ENCODE measurements around the gene NRXN3.

NRXN3 gene

GRCh38 chr14:78344290-78344689 lies 174.1 kb downstream of the NRXN3 start:
- no peak overlapping the region for H3K9ac ChIP-seq (ENCODE audit: low read length)
- no peaks in the 10 kb centered on the region for H3K36me3 ChIP-seq (ENCODE audit: control insufficient read depth, insufficient read depth, low read length)
- H3K4me1 ChIP-seq (ENCODE audit: control insufficient read depth, insufficient read depth, low read length) = no peaks in the 10 kb centered on the region
- H3K27ac ChIP-seq (ENCODE audit: low read depth, low read length) = no peak overlapping the region
- no peak overlapping the region for H3K4me3 ChIP-seq (ENCODE audit: low read length)
- H3K27me3 ChIP-seq (ENCODE audit: control insufficient read depth, insufficient read depth, low read length) = no peaks in the 10 kb centered on the region

- no peak overlapping the region for H3K4me3 ChIP-seq (ENCODE audit: low read length)
Observed at GRCh38 chr14:78345131-78345744, 175.1 kb downstream of the NRXN3 start.

GRCh38 chr14:78346747-78347146 lies 176.6 kb downstream of the NRXN3 start:
- H3K4me3 ChIP-seq (ENCODE audit: low read length) = no peak overlapping the region
- H3K9ac ChIP-seq (ENCODE audit: low read length) = no peak overlapping the region
- H3K27me3 ChIP-seq (ENCODE audit: control insufficient read depth, insufficient read depth, low read length) = no peaks in the 10 kb centered on the region
- H3K36me3 ChIP-seq (ENCODE audit: control insufficient read depth, insufficient read depth, low read length) = no peaks in the 10 kb centered on the region
- no peak overlapping the region for H3K27ac ChIP-seq (ENCODE audit: low read depth, low read length)
- H3K4me1 ChIP-seq (ENCODE audit: control insufficient read depth, insufficient read depth, low read length) = no peaks in the 10 kb centered on the region

More at GRCh38 chr14:78345131-78345744, 175.1 kb downstream of the NRXN3 start:
- Histone ChIP-seq H3K27me3 (ENCODE audit: control insufficient read depth, insufficient read depth, low read length) (no peaks in the 10 kb centered on the region), H3K36me3 (ENCODE audit: control insufficient read depth, insufficient read depth, low read length) (no peaks in the 10 kb centered on the region), H3K4me1 (ENCODE audit: control insufficient read depth, insufficient read depth, low read length) (no peaks in the 10 kb centered on the region), H3K27ac (ENCODE audit: low read depth, low read length) (no peak overlapping the region), H3K9ac (ENCODE audit: low read length) (no peak overlapping the region)

GRCh38 chr14:78355109-78355508 lies 184.9 kb downstream of the NRXN3 start:
- H3K4me3 ChIP-seq (ENCODE audit: low read length) = no peak overlapping the region
- no peaks in the 10 kb centered on the region for H3K36me3 ChIP-seq (ENCODE audit: control insufficient read depth, insufficient read depth, low read length)
- no peak overlapping the region for H3K9ac ChIP-seq (ENCODE audit: low read length)
- H3K27me3 ChIP-seq (ENCODE audit: control insufficient read depth, insufficient read depth, low read length) = no peaks in the 10 kb centered on the region
- no peaks in the 10 kb centered on the region for H3K4me1 ChIP-seq (ENCODE audit: control insufficient read depth, insufficient read depth, low read length)
- no peak overlapping the region for H3K27ac ChIP-seq (ENCODE audit: low read depth, low read length)

GRCh38 chr14:78356391-78356790 lies 186.2 kb downstream of the NRXN3 start:
- no peaks in the 10 kb centered on the region for H3K36me3 ChIP-seq (ENCODE audit: control insufficient read depth, insufficient read depth, low read length)
- H3K27me3 ChIP-seq (ENCODE audit: control insufficient read depth, insufficient read depth, low read length) = no peaks in the 10 kb centered on the region
- no peak overlapping the region for H3K27ac ChIP-seq (ENCODE audit: low read depth, low read length)
- H3K9ac ChIP-seq (ENCODE audit: low read length) = no peak overlapping the region
- H3K4me1 ChIP-seq (ENCODE audit: control insufficient read depth, insufficient read depth, low read length) = no peaks in the 10 kb centered on the region
- no peak overlapping the region for H3K4me3 ChIP-seq (ENCODE audit: low read length)

GRCh38 chr14:78358591-78358990 lies 188.4 kb downstream of the NRXN3 start:
- Histone ChIP-seq H3K36me3 (ENCODE audit: control insufficient read depth, insufficient read depth, low read length) (no peaks in the 10 kb centered on the region), H3K4me3 (ENCODE audit: low read length) (no peak overlapping the region), H3K9ac (ENCODE audit: low read length) (no peak overlapping the region), H3K27me3 (ENCODE audit: control insufficient read depth, insufficient read depth, low read length) (no peaks in the 10 kb centered on the region), H3K4me1 (ENCODE audit: control insufficient read depth, insufficient read depth, low read length) (no peaks in the 10 kb centered on the region), H3K27ac (ENCODE audit: low read depth, low read length) (no peak overlapping the region)

GRCh38 chr14:78359581-78359980 lies 189.4 kb downstream of the NRXN3 start:
- H3K4me3 ChIP-seq (ENCODE audit: low read length) = no peak overlapping the region
- no peaks in the 10 kb centered on the region for H3K27me3 ChIP-seq (ENCODE audit: control insufficient read depth, insufficient read depth, low read length)
- no peaks in the 10 kb centered on the region for H3K36me3 ChIP-seq (ENCODE audit: control insufficient read depth, insufficient read depth, low read length)
- no peaks in the 10 kb centered on the region for H3K4me1 ChIP-seq (ENCODE audit: control insufficient read depth, insufficient read depth, low read length)
- no peak overlapping the region for H3K9ac ChIP-seq (ENCODE audit: low read length)
- H3K27ac ChIP-seq (ENCODE audit: low read depth, low read length) = no peak overlapping the region

- H3K27ac ChIP-seq (ENCODE audit: low read depth, low read length) = no peak overlapping the region
Observed at GRCh38 chr14:78363008-78363407, 192.8 kb downstream of the NRXN3 start.

GRCh38 chr14:78367355-78367754 lies 197.2 kb downstream of the NRXN3 start:
- Histone ChIP-seq H3K27me3 (ENCODE audit: control insufficient read depth, insufficient read depth, low read length) (no peaks in the 10 kb centered on the region), H3K4me1 (ENCODE audit: control insufficient read depth, insufficient read depth, low read length) (no peaks in the 10 kb centered on the region), H3K36me3 (ENCODE audit: control insufficient read depth, insufficient read depth, low read length) (no peaks in the 10 kb centered on the region), H3K27ac (ENCODE audit: low read depth, low read length) (no peak overlapping the region), H3K4me3 (ENCODE audit: low read length) (no peak overlapping the region), H3K9ac (ENCODE audit: low read length) (no peak overlapping the region)

More at GRCh38 chr14:78363008-78363407, 192.8 kb downstream of the NRXN3 start:
- Histone ChIP-seq H3K27me3 (ENCODE audit: control insufficient read depth, insufficient read depth, low read length) (no peaks in the 10 kb centered on the region), H3K36me3 (ENCODE audit: control insufficient read depth, insufficient read depth, low read length) (no peaks in the 10 kb centered on the region), H3K4me1 (ENCODE audit: control insufficient read depth, insufficient read depth, low read length) (no peaks in the 10 kb centered on the region), H3K9ac (ENCODE audit: low read length) (no peak overlapping the region), H3K4me3 (ENCODE audit: low read length) (no peak overlapping the region)

GRCh38 chr14:78383060-78383459 lies 212.9 kb downstream of the NRXN3 start:
- Histone ChIP-seq H3K36me3 (ENCODE audit: control insufficient read depth, insufficient read depth, low read length) (no peaks in the 10 kb centered on the region), H3K9ac (ENCODE audit: low read length) (no peak overlapping the region), H3K4me3 (ENCODE audit: low read length) (no peak overlapping the region), H3K27ac (ENCODE audit: low read depth, low read length) (no peak overlapping the region), H3K4me1 (ENCODE audit: control insufficient read depth, insufficient read depth, low read length) (no peaks in the 10 kb centered on the region), H3K27me3 (ENCODE audit: control insufficient read depth, insufficient read depth, low read length) (no peaks in the 10 kb centered on the region)

- H3K9ac ChIP-seq (ENCODE audit: low read length) = no peak overlapping the region
- H3K27me3 ChIP-seq (ENCODE audit: control insufficient read depth, insufficient read depth, low read length) = no peaks in the 10 kb centered on the region
- no peak overlapping the region for H3K27ac ChIP-seq (ENCODE audit: low read depth, low read length)
- no peaks in the 10 kb centered on the region for H3K36me3 ChIP-seq (ENCODE audit: control insufficient read depth, insufficient read depth, low read length)
- no peak overlapping the region for H3K4me3 ChIP-seq (ENCODE audit: low read length)
- no peaks in the 10 kb centered on the region for H3K4me1 ChIP-seq (ENCODE audit: control insufficient read depth, insufficient read depth, low read length)
Observed at GRCh38 chr14:78398216-78398615, 228.0 kb downstream of the NRXN3 start.

- Histone ChIP-seq H3K9ac (ENCODE audit: low read length) (no peak overlapping the region), H3K4me3 (ENCODE audit: low read length) (no peak overlapping the region), H3K4me1 (ENCODE audit: control insufficient read depth, insufficient read depth, low read length) (no peaks in the 10 kb centered on the region), H3K27ac (ENCODE audit: low read depth, low read length) (no peak overlapping the region), H3K36me3 (ENCODE audit: control insufficient read depth, insufficient read depth, low read length) (no peaks in the 10 kb centered on the region), H3K27me3 (ENCODE audit: control insufficient read depth, insufficient read depth, low read length) (no peaks in the 10 kb centered on the region)
Observed at GRCh38 chr14:78399316-78399889, 229.2 kb downstream of the NRXN3 start.

GRCh38 chr14:78401866-78402265 lies 231.7 kb downstream of the NRXN3 start:
- Histone ChIP-seq H3K36me3 (ENCODE audit: control insufficient read depth, insufficient read depth, low read length) (no peaks in the 10 kb centered on the region), H3K4me1 (ENCODE audit: control insufficient read depth, insufficient read depth, low read length) (no peaks in the 10 kb centered on the region), H3K27me3 (ENCODE audit: control insufficient read depth, insufficient read depth, low read length) (no peaks in the 10 kb centered on the region), H3K9ac (ENCODE audit: low read length) (no peak overlapping the region), H3K27ac (ENCODE audit: low read depth, low read length) (no peak overlapping the region), H3K4me3 (ENCODE audit: low read length) (no peak overlapping the region)
